Putamen (tissue), 1 donor: ENCODE measurements around the gene NUTM2A.
"Not testable (repeated sequence)": the region's sequence is repeated elsewhere in the genome, so short reads cannot be mapped to it uniquely, and the experiment has no call there.

Experiments
- DNase-seq: peaks from one replicate; pipeline ENCODE4 v3.0.0-alpha.2; 2016; ENCODE audit warnings: low spot score

Gene NUTM2A

DNA sequence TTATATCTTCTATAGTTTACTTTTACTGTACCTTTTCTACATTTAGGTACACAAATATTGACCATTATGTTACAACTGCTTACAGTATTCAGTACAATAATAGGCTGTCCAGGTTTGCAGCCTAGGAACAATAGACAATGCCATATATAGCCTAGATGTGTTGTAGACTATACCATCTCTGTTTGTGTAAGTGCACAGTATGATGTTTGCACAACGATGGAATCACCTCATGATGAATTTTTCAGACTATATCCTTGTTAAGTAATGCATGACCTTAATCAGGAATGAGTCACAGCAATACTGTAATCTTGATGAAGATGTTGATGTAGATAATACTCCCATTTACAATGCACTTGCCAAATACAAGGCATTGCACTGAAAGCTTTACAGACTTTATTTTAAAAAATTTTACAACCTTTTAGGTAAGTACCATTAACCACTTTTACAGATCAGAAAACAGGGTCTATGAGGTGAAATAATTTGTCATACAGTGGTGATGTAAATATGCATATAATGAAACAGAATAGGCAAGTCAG is 23.6 kb downstream of the NUTM2A start:
- DNase-seq = not testable (repeated sequence)

- not testable (repeated sequence) for DNase-seq
Measured at GRCh38 chr10:87280749-87281392, 55.6 kb downstream of the NUTM2A start.
